Mesothelial cell of epicardium (in vitro differentiated cells): ENCODE measurements around the gene GALNT18. TPM values are rescaled to one million over a fixed set of nuclear protein-coding genes. Genes with fewer than 3 reads are reported as not detected.

ENCODE experiments used
- DNase-seq, 2 experiments: peaks; one replicate each; pipeline ENCODE4 v3.0.0; 2021; ENCODE audit warnings: low spot score in 2 of 2; ENCODE audit not compliant: unreplicated experiment in 2 of 2
- H3K27ac Mint-ChIP-seq: 2 replicates; pipeline ENCODE4 v1.8.0; 2021; ENCODE audit warnings: mixed read lengths
- H3K27me3 Mint-ChIP-seq: 2 replicates; pipeline ENCODE4 v1.8.0; 2021; ENCODE audit warnings: low read depth, mixed read lengths
- H3K36me3 Mint-ChIP-seq: 2 replicates; pipeline ENCODE4 v1.8.0; 2021; ENCODE audit warnings: mixed read lengths
- H3K4me1 Mint-ChIP-seq: 2 replicates; pipeline ENCODE4 v1.8.0; 2021; ENCODE audit warnings: mixed read lengths
- H3K4me3 Mint-ChIP-seq: 2 replicates; pipeline ENCODE4 v1.8.0; 2021; ENCODE audit warnings: mild to moderate bottlenecking, moderate library complexity, mixed read lengths
- H3K9me3 Mint-ChIP-seq: 2 replicates; pipeline ENCODE4 v1.8.0; 2021; ENCODE audit warnings: mixed read lengths
- total RNA-seq: library from RNA; stranded (reverse); gene quantifications from 3 replicates; pipeline ENCODE4 v1.2.1, GENCODE V29; 2021
- TF ChIP-seq, protein P1 (sequence below): fragments of 200-600 bp; sonication (generic); IDR thresholded peaks from one replicate; pipeline ENCODE4 v1.5.0; 2021; ENCODE audit warnings: antibody characterized with exemption; ENCODE audit not compliant: unreplicated experiment

The GALNT18 gene
- total RNA-seq, 1 donor from 2014 or later: 4.2 TPM

DNA sequence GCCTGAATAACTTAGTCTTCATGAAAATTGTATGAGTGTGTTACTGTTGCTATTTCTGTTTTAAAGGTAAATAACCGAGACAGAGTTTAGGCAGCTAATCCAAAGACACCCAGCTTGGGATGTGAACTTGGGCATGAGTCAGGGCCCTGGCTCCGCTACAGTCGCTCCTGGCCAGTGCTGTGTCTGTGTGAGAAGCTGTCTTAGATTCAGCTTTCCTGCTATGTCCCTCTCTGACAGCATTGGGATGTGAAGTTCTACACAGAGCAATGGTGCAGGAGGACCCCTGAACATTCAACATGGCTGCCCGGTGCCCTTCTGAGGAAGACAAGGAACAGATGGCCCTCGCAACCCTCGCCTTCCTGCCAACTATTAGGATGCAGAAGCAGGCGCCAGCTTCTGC is 49.4 kb downstream of the GALNT18 start:
- Mint-ChIP-seq H3K9me3 (no peaks in the 10 kb centered on the region), H3K27ac (no peak overlapping the region), H3K4me3 (no peak overlapping the region), H3K27me3 (peaks cover 4% of the 10 kb centered on the region), H3K36me3 (no peaks in the 10 kb centered on the region), H3K4me1 (peaks cover 2% of the 10 kb centered on the region)
- DNase-seq: no peak
- TF ChIP-seq, protein P1, sequence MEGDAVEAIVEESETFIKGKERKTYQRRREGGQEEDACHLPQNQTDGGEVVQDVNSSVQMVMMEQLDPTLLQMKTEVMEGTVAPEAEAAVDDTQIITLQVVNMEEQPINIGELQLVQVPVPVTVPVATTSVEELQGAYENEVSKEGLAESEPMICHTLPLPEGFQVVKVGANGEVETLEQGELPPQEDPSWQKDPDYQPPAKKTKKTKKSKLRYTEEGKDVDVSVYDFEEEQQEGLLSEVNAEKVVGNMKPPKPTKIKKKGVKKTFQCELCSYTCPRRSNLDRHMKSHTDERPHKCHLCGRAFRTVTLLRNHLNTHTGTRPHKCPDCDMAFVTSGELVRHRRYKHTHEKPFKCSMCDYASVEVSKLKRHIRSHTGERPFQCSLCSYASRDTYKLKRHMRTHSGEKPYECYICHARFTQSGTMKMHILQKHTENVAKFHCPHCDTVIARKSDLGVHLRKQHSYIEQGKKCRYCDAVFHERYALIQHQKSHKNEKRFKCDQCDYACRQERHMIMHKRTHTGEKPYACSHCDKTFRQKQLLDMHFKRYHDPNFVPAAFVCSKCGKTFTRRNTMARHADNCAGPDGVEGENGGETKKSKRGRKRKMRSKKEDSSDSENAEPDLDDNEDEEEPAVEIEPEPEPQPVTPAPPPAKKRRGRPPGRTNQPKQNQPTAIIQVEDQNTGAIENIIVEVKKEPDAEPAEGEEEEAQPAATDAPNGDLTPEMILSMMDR: no peak

DNA sequence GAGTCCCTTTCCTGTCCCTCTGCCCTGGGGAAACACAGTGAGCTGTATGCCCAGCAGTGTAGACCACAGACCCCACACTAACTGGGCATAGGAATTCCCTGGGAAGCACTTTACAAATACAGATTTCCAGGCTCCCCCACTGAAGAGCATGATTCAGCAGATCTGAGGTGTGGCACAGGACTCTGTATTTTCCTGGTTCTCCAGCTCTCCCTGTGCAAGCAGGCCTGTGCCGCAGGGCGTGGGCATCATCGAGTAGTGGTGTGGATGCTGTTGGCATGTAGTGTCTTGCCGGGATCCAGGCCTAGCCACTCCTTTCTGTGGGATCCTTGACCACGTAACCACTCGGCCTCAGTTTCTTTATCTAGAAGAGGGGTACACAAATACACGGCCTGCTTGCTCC is 49.9 kb downstream of the GALNT18 start:
- no peak for DNase-seq
- H3K27me3 Mint-ChIP-seq: peaks cover 3% of the 10 kb centered on the region
- no peak overlapping the region for H3K4me3 Mint-ChIP-seq
- no peak overlapping the region for H3K27ac Mint-ChIP-seq
- peaks cover 2% of the 10 kb centered on the region for H3K4me1 Mint-ChIP-seq
- TF ChIP-seq, protein P1: no peak
- H3K9me3 Mint-ChIP-seq: no peaks in the 10 kb centered on the region
- H3K36me3 Mint-ChIP-seq: no peaks in the 10 kb centered on the region

DNA sequence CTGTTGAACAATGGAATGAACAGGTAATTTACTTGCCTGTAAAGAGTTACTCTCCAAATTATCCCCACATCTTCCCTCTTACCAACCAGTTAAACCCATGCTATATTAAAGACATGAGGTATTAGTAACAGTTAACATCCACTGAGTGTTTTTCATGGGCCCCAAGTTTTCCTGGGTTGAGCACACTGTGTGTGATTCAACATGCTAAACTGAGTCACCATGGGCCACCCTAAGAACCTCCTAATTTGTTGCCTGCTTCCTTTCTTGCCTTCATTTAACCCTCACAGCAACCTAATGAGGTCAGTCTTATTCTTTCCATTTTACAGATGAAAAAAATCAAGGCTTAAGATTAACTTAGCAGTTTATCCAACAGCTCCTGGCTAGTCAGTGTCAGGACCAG is 51.0 kb downstream of the GALNT18 start:
- peaks cover 2% of the 10 kb centered on the region for H3K4me1 Mint-ChIP-seq
- H3K27me3 Mint-ChIP-seq: peaks cover 3% of the 10 kb centered on the region
- no peaks in the 10 kb centered on the region for H3K36me3 Mint-ChIP-seq
- H3K9me3 Mint-ChIP-seq: no peaks in the 10 kb centered on the region
- H3K27ac Mint-ChIP-seq: no peak overlapping the region
- TF ChIP-seq, protein P1: no peak
- DNase-seq: no peak
- no peak overlapping the region for H3K4me3 Mint-ChIP-seq

DNA sequence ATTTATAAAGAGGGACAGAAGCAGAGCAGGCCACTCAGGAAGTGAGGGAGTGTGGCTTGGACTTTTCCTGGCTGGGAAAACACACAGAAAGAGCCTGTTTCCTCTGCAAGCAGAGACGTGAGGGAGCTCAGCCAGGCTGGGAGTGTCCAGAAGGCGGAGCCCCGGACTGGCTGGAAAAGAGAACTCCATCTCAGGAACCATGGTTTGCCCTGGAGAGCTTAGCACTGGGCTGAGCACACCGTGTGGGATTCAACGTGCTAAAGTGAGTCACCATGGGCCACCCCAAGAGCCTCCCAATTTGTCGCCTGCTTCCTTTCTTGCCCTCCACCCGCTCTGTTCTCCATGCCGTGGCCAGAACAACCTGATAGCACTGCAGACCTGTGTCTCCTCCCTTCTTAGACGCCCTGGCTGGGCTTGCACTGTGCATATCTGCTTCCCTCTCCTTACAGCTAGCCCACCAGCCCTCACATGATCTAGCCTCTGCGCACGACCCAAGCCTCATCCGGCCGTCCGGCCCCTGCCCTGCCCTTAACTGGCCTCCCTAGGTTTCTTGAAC is 51.8 kb downstream of the GALNT18 start:
- Mint-ChIP-seq H3K4me3 (no peak overlapping the region), H3K27ac (peak overlapping the region; percentile 31), H3K36me3 (no peaks in the 10 kb centered on the region), H3K9me3 (no peaks in the 10 kb centered on the region), H3K4me1 (peaks cover 2% of the 10 kb centered on the region), H3K27me3 (peaks cover 10% of the 10 kb centered on the region)
- TF ChIP-seq, protein P1: no peak
- no peak for DNase-seq

DNA sequence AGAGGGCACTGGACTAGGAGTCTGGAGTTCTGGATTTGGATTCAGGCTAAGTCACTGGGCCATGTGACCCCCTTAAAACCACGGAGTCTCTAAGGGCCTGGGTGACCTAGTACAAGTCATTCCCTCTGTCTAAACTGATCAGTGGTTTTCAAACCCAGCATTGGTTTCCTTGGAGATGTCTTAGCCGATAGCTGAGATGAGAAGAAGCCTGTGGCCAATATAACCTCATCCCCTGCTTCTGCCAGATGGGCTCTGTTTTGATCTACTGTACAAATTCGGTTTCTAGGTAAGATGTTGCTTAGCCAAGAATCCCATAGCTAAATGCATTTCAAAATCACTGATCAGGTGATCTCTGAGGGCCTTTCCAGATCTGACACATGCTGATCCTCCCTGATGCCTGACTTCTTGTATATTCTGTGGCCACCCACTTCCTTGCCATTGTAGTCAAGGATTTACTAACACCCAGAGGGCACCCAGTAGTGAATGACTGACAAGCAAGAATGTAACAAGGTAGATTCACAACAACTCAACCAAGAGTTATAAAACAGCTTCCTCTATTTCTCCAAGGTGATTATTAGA is 53.1 kb downstream of the GALNT18 start:
- H3K27me3 Mint-ChIP-seq: peaks cover 19% of the 10 kb centered on the region
- peaks cover 2% of the 10 kb centered on the region for H3K4me1 Mint-ChIP-seq
- no peaks in the 10 kb centered on the region for H3K9me3 Mint-ChIP-seq
- H3K27ac Mint-ChIP-seq: no peak overlapping the region
- no peak overlapping the region for H3K4me3 Mint-ChIP-seq
- no peaks in the 10 kb centered on the region for H3K36me3 Mint-ChIP-seq
- TF ChIP-seq, protein P1: no peak
- DNase-seq: no peak
